Panc1 (cell line): ENCODE measurements around the gene CACNB3.

Experiments used
- CTCF ChIP-seq: fragments of 450-650 bp; IDR thresholded peaks from 2 replicates; pipeline ENCODE4 v1.5.1; 2017; ENCODE audit warnings: mild to moderate bottlenecking
- POLR2AphosphoS5 ChIP-seq: IDR thresholded peaks from 2 replicates; pipeline ENCODE4 v1.6.1; 2012; ENCODE audit warnings: mild to moderate bottlenecking, low read depth, low read length, moderate library complexity

GRCh38 chr12:48781750-48782456 lies 36.4 kb upstream of the CACNB3 start:
- TF ChIP-seq POLR2AphosphoS5: no peak
- TF ChIP-seq CTCF: no peak
